OCI-LY7 (cell line): ENCODE results near the gene CCL3.

ENCODE experiments used
- CTCF ChIP-seq: fragments of 200-600 bp; sonication (generic); conservative IDR thresholded peaks from 2 replicates; pipeline ENCODE4 v1.5.1; 2014; ENCODE audit warnings: mild to moderate bottlenecking, antibody characterized with exemption, low read length, moderate library complexity, mixed read lengths
- EZH2phosphoT487 ChIP-seq: fragments of 200-600 bp; sonication (generic); IDR thresholded peaks from 2 replicates; pipeline ENCODE4 v1.6.1; 2018; ENCODE audit warnings: low read depth, borderline replicate concordance, mild to moderate bottlenecking, mixed run types, antibody characterized with exemption, low read length, moderate library complexity, mixed read lengths

- TF ChIP-seq EZH2phosphoT487 (no peak), CTCF (no peak)
Measured at GRCh38 chr17:36085765-36086164, 4.2 kb downstream of the CCL3 start.
